HL-60 (cell line): ENCODE results near the gene TDRD10.

Source experiments
- CTCF ChIP-seq: IDR thresholded peaks from one replicate; pipeline ENCODE4 v1.5.1; 2011; ENCODE audit warnings: low read length, control low read depth, inconsistent platforms; ENCODE audit not compliant: insufficient read depth
- GABPA ChIP-seq: IDR thresholded peaks from 2 replicates; pipeline ENCODE4 v1.6.1; 2012; ENCODE audit warnings: low read depth

GRCh38 chr1:154586231-154586630 is 84.2 kb downstream of the TDRD10 start:
- TF ChIP-seq CTCF (no peak), GABPA (no peak)
